OCI-LY1 (cell line): ENCODE results near the gene ATG5.

ENCODE experiments used
- H2AFZ ChIP-seq: fragments of 200-600 bp; sonication (generic), shearing (Covaris generic); 2 replicates; pipeline ENCODE4 v1.6.0; 2014; ENCODE audit warnings: antibody characterized with exemption, mild to moderate bottlenecking, low read length
- H3F3A ChIP-seq: fragments of 200-600 bp; sonication (generic), shearing (Covaris generic); 2 replicates; pipeline ENCODE4 v1.6.0; 2014; ENCODE audit warnings: mild to moderate bottlenecking, antibody characterized with exemption, low read length, moderate library complexity; ENCODE audit not compliant: insufficient read depth
- H3K27ac ChIP-seq: fragments of 200-600 bp; sonication (generic); 2 replicates; pipeline ENCODE4 v1.5.1; 2014; ENCODE audit warnings: low read length, mixed run types, mild to moderate bottlenecking, low read depth; ENCODE audit not compliant: poor library complexity, severe bottlenecking
- H3K27me3 ChIP-seq: fragments of 200-600 bp; sonication (generic); 2 replicates; pipeline ENCODE4 v1.6.0; 2014; ENCODE audit warnings: antibody characterized with exemption, mild to moderate bottlenecking, low read length, moderate library complexity; ENCODE audit not compliant: insufficient read depth
- H3K36me3 ChIP-seq: fragments of 200-600 bp; sonication (generic); 2 replicates; pipeline ENCODE4 v1.6.1; 2014; ENCODE audit warnings: mild to moderate bottlenecking, antibody characterized with exemption, low read length, moderate library complexity, mixed read lengths; ENCODE audit not compliant: insufficient read depth
- H3K4me1 ChIP-seq: fragments of 200-600 bp; sonication (generic); 2 replicates; pipeline ENCODE4 v1.5.1; 2014; ENCODE audit warnings: mild to moderate bottlenecking, low read length, moderate library complexity; ENCODE audit not compliant: insufficient read depth, severe bottlenecking
- H3K4me2 ChIP-seq: fragments of 200-600 bp; sonication (generic), shearing (Covaris generic); 2 replicates; pipeline ENCODE4 v1.6.1; 2014; ENCODE audit warnings: low read length
- H3K4me3 ChIP-seq: fragments of 200-600 bp; sonication (generic); 2 replicates; pipeline ENCODE4 v1.5.1; 2014; ENCODE audit warnings: low read length, low read depth, mild to moderate bottlenecking, mixed read lengths; ENCODE audit not compliant: poor library complexity, severe bottlenecking
- H3K79me2 ChIP-seq: fragments of 200-600 bp; shearing (Covaris generic); 2 replicates; pipeline ENCODE4 v1.6.1; 2016; ENCODE audit warnings: mixed run types, low read length, mixed read lengths; ENCODE audit not compliant: insufficient read depth
- H3K9ac ChIP-seq: fragments of 200-600 bp; sonication (generic), shearing (Covaris generic); 2 replicates; pipeline ENCODE4 v1.6.1; 2014; ENCODE audit warnings: mild to moderate bottlenecking, low read length, mixed read lengths
- H3K9me2 ChIP-seq: fragments of 200-600 bp; sonication (generic), shearing (Covaris generic); 2 replicates; pipeline ENCODE4 v1.6.1; 2014; ENCODE audit warnings: low read depth, mild to moderate bottlenecking, low read length, mixed read lengths
- H3K9me3 ChIP-seq: fragments of 200-600 bp; shearing (Covaris generic); 2 replicates; pipeline ENCODE4 v1.6.1; 2014; ENCODE audit warnings: low read length, mixed read lengths
- H4K20me1 ChIP-seq: fragments of 200-600 bp; sonication (generic), shearing (Covaris generic); 2 replicates; pipeline ENCODE4 v1.6.0; 2016; ENCODE audit warnings: mild to moderate bottlenecking, low read length; ENCODE audit not compliant: insufficient read depth
- EZH2 ChIP-seq: fragments of 200-600 bp; sonication (generic), shearing (Covaris generic); IDR thresholded peaks from 2 replicates; pipeline ENCODE4 v1.8.0; 2017; ENCODE audit warnings: borderline replicate concordance, mixed run types, mild to moderate bottlenecking, antibody characterized with exemption, low read length, moderate library complexity, mixed read lengths
- TF ChIP-seq, protein P1 (sequence below): fragments of 200-600 bp; sonication (generic), shearing (Covaris generic); IDR thresholded peaks from 2 replicates; pipeline ENCODE4 v1.5.1; 2017; ENCODE audit warnings: mild to moderate bottlenecking, antibody characterized with exemption, low read length, moderate library complexity, mixed read lengths

The ATG5 gene

DNA sequence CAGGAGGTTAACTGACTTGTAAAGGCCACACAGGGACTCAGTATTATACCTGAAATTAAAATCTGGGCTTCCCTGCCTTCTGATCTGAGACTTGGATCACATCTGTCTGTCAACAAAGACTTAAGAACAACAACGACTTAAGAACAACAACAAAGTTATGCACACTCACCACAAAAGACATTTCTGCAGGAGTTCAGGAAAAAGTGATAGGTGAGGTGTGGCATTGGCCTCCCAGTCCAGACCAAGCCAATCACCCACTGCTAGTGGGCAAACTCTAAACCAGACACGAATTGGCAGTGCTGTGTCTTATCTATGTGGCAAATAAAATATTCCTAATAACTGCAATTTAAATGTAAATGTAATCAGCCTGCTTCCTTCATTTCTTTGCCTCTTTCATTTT, 178.1 kb downstream of the ATG5 start:
- H3K36me3 ChIP-seq = no peaks in the 10 kb centered on the region
- H3K4me1 ChIP-seq = no peaks in the 10 kb centered on the region
- no peak for TF ChIP-seq EZH2
- TF ChIP-seq, protein P1, sequence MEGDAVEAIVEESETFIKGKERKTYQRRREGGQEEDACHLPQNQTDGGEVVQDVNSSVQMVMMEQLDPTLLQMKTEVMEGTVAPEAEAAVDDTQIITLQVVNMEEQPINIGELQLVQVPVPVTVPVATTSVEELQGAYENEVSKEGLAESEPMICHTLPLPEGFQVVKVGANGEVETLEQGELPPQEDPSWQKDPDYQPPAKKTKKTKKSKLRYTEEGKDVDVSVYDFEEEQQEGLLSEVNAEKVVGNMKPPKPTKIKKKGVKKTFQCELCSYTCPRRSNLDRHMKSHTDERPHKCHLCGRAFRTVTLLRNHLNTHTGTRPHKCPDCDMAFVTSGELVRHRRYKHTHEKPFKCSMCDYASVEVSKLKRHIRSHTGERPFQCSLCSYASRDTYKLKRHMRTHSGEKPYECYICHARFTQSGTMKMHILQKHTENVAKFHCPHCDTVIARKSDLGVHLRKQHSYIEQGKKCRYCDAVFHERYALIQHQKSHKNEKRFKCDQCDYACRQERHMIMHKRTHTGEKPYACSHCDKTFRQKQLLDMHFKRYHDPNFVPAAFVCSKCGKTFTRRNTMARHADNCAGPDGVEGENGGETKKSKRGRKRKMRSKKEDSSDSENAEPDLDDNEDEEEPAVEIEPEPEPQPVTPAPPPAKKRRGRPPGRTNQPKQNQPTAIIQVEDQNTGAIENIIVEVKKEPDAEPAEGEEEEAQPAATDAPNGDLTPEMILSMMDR = no peak
- no peaks in the 10 kb centered on the region for H3K27me3 ChIP-seq
- H4K20me1 ChIP-seq = no peaks in the 10 kb centered on the region
- no peaks in the 10 kb centered on the region for H3K9me3 ChIP-seq
- H3K4me2 ChIP-seq = no peak overlapping the region
- H3K9ac ChIP-seq = no peak overlapping the region
- H3K4me3 ChIP-seq = no peak overlapping the region
- no peaks in the 10 kb centered on the region for H3K9me2 ChIP-seq
- no peaks in the 10 kb centered on the region for H3F3A ChIP-seq
- H2AFZ ChIP-seq = no peak overlapping the region
- H3K79me2 ChIP-seq = no peaks in the 10 kb centered on the region
- H3K27ac ChIP-seq = no peak overlapping the region

DNA sequence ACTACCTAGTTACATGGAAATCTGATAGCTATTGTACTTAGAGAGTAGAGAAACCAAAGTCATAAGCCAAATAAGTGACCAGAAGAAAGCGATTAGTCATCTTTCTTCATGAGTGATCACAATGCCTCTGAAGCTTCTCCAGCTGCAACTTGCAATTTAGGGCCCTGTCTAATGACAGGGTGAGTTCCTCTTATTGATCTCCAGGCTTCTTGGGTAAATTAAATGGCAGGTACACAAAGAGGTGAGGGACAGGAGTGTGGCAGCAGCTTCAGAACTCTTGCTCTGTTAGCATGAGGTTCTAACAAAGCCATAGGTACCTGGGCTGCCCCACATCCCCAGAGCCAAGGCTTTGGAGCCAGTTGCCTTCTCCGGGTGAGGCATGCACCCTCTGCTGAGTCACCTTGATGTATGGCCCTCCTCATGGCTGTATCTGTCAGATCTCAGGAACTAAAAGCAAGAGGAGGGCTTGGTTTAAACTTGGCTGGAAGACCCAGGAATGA, 178.7 kb downstream of the ATG5 start:
- H3K4me1 ChIP-seq = no peaks in the 10 kb centered on the region
- H3K9ac ChIP-seq = no peak overlapping the region
- H3F3A ChIP-seq = no peaks in the 10 kb centered on the region
- TF ChIP-seq, protein P1 = no peak
- TF ChIP-seq EZH2 = no peak
- H3K27ac ChIP-seq = no peak overlapping the region
- no peaks in the 10 kb centered on the region for H3K36me3 ChIP-seq
- no peak overlapping the region for H3K4me2 ChIP-seq
- H4K20me1 ChIP-seq = no peaks in the 10 kb centered on the region
- no peaks in the 10 kb centered on the region for H3K9me3 ChIP-seq
- H3K79me2 ChIP-seq = no peaks in the 10 kb centered on the region
- no peaks in the 10 kb centered on the region for H3K27me3 ChIP-seq
- no peak overlapping the region for H2AFZ ChIP-seq
- no peak overlapping the region for H3K4me3 ChIP-seq
- no peaks in the 10 kb centered on the region for H3K9me2 ChIP-seq

DNA sequence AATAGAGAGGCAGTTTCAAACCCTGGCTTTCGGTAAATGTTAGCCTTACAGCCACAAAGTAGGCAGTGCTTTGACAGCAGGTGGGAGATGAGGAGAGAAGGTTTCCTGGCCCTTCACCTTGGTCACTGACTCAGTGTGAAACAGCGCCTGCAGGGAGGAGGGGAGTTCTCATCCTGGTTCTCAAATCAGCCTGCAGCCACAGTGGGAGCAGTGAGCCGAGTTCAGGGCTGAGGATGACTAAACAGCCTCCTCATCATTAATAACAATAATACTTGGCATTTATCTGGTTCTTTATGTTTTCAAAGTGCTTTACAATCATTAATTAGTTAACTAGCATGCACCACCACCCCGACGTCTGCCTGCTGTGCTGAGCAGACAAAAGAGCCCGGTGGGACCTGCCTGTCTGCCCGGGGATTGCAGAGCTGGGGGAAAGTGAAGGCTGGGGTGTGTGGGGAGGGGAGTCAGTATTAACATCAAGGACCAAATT, 179.8 kb downstream of the ATG5 start:
- TF ChIP-seq EZH2 = no peak
- TF ChIP-seq, protein P1 = no peak
- no peak overlapping the region for H2AFZ ChIP-seq
- no peaks in the 10 kb centered on the region for H4K20me1 ChIP-seq
- no peak overlapping the region for H3K9ac ChIP-seq
- no peaks in the 10 kb centered on the region for H3K36me3 ChIP-seq
- H3K4me1 ChIP-seq = no peaks in the 10 kb centered on the region
- H3K4me3 ChIP-seq = no peak overlapping the region
- no peaks in the 10 kb centered on the region for H3K79me2 ChIP-seq
- H3K27me3 ChIP-seq = no peaks in the 10 kb centered on the region
- no peaks in the 10 kb centered on the region for H3K9me3 ChIP-seq
- no peaks in the 10 kb centered on the region for H3K9me2 ChIP-seq
- no peak overlapping the region for H3K27ac ChIP-seq
- H3K4me2 ChIP-seq = no peak overlapping the region
- H3F3A ChIP-seq = no peaks in the 10 kb centered on the region
